OCI-LY1 (cell line): Measurements from ENCODE around the gene RYR3.

Experiments used
- H2AFZ ChIP-seq: fragments of 200-600 bp; sonication (generic), shearing (Covaris generic); 2 replicates; pipeline ENCODE4 v1.6.0; 2014; ENCODE audit warnings: antibody characterized with exemption, mild to moderate bottlenecking, low read length
- H3F3A ChIP-seq: fragments of 200-600 bp; sonication (generic), shearing (Covaris generic); 2 replicates; pipeline ENCODE4 v1.6.0; 2014; ENCODE audit warnings: mild to moderate bottlenecking, antibody characterized with exemption, low read length, moderate library complexity; ENCODE audit not compliant: insufficient read depth
- H3K27ac ChIP-seq: fragments of 200-600 bp; sonication (generic); 2 replicates; pipeline ENCODE4 v1.5.1; 2014; ENCODE audit warnings: low read length, mixed run types, mild to moderate bottlenecking, low read depth; ENCODE audit not compliant: poor library complexity, severe bottlenecking
- H3K27me3 ChIP-seq: fragments of 200-600 bp; sonication (generic); 2 replicates; pipeline ENCODE4 v1.6.0; 2014; ENCODE audit warnings: antibody characterized with exemption, mild to moderate bottlenecking, low read length, moderate library complexity; ENCODE audit not compliant: insufficient read depth
- H3K36me3 ChIP-seq: fragments of 200-600 bp; sonication (generic); 2 replicates; pipeline ENCODE4 v1.6.1; 2014; ENCODE audit warnings: mild to moderate bottlenecking, antibody characterized with exemption, low read length, moderate library complexity, mixed read lengths; ENCODE audit not compliant: insufficient read depth
- H3K4me1 ChIP-seq: fragments of 200-600 bp; sonication (generic); 2 replicates; pipeline ENCODE4 v1.5.1; 2014; ENCODE audit warnings: mild to moderate bottlenecking, low read length, moderate library complexity; ENCODE audit not compliant: insufficient read depth, severe bottlenecking
- H3K4me2 ChIP-seq: fragments of 200-600 bp; sonication (generic), shearing (Covaris generic); 2 replicates; pipeline ENCODE4 v1.6.1; 2014; ENCODE audit warnings: low read length
- H3K4me3 ChIP-seq: fragments of 200-600 bp; sonication (generic); 2 replicates; pipeline ENCODE4 v1.5.1; 2014; ENCODE audit warnings: low read length, low read depth, mild to moderate bottlenecking, mixed read lengths; ENCODE audit not compliant: poor library complexity, severe bottlenecking
- H3K79me2 ChIP-seq: fragments of 200-600 bp; shearing (Covaris generic); 2 replicates; pipeline ENCODE4 v1.6.1; 2016; ENCODE audit warnings: mixed run types, low read length, mixed read lengths; ENCODE audit not compliant: insufficient read depth
- H3K9ac ChIP-seq: fragments of 200-600 bp; sonication (generic), shearing (Covaris generic); 2 replicates; pipeline ENCODE4 v1.6.1; 2014; ENCODE audit warnings: mild to moderate bottlenecking, low read length, mixed read lengths
- H3K9me2 ChIP-seq: fragments of 200-600 bp; sonication (generic), shearing (Covaris generic); 2 replicates; pipeline ENCODE4 v1.6.1; 2014; ENCODE audit warnings: low read depth, mild to moderate bottlenecking, low read length, mixed read lengths
- H3K9me3 ChIP-seq: fragments of 200-600 bp; shearing (Covaris generic); 2 replicates; pipeline ENCODE4 v1.6.1; 2014; ENCODE audit warnings: low read length, mixed read lengths
- H4K20me1 ChIP-seq: fragments of 200-600 bp; sonication (generic), shearing (Covaris generic); 2 replicates; pipeline ENCODE4 v1.6.0; 2016; ENCODE audit warnings: mild to moderate bottlenecking, low read length; ENCODE audit not compliant: insufficient read depth
- EZH2 ChIP-seq: fragments of 200-600 bp; sonication (generic), shearing (Covaris generic); IDR thresholded peaks from 2 replicates; pipeline ENCODE4 v1.8.0; 2017; ENCODE audit warnings: borderline replicate concordance, mixed run types, mild to moderate bottlenecking, antibody characterized with exemption, low read length, moderate library complexity, mixed read lengths
- TF ChIP-seq, protein P1 (sequence below): fragments of 200-600 bp; sonication (generic), shearing (Covaris generic); IDR thresholded peaks from 2 replicates; pipeline ENCODE4 v1.5.1; 2017; ENCODE audit warnings: mild to moderate bottlenecking, antibody characterized with exemption, low read length, moderate library complexity, mixed read lengths

The RYR3 gene

DNA sequence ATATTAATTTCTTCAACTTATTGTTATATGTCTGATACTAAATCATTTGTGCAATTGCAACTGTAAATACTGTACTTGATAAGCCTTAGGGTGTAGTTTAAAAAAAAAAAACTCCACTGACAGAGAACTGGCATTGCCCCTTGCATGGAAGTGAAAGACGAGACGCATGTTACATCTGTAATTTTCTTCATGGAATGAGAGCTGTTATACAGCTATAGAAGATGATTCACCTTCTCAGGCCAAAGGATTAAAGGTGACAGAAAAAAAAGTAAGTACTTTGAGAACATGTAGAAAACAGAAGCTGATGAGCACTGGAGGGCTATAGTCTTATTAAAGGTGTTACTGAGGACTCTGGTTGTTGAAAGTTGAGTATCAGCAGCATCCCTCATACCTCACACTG is 16.1 kb downstream of the RYR3 start:
- Histone ChIP-seq H3K9me3 (no peaks in the 10 kb centered on the region), H3F3A (no peaks in the 10 kb centered on the region), H3K36me3 (no peaks in the 10 kb centered on the region), H3K4me3 (no peak overlapping the region), H3K4me2 (no peak overlapping the region), H2AFZ (no peak overlapping the region), H4K20me1 (no peaks in the 10 kb centered on the region), H3K9ac (no peak overlapping the region), H3K27me3 (no peaks in the 10 kb centered on the region), H3K4me1 (no peaks in the 10 kb centered on the region), H3K9me2 (no peaks in the 10 kb centered on the region), H3K27ac (no peak overlapping the region), H3K79me2 (no peaks in the 10 kb centered on the region)
- TF ChIP-seq, protein P1, sequence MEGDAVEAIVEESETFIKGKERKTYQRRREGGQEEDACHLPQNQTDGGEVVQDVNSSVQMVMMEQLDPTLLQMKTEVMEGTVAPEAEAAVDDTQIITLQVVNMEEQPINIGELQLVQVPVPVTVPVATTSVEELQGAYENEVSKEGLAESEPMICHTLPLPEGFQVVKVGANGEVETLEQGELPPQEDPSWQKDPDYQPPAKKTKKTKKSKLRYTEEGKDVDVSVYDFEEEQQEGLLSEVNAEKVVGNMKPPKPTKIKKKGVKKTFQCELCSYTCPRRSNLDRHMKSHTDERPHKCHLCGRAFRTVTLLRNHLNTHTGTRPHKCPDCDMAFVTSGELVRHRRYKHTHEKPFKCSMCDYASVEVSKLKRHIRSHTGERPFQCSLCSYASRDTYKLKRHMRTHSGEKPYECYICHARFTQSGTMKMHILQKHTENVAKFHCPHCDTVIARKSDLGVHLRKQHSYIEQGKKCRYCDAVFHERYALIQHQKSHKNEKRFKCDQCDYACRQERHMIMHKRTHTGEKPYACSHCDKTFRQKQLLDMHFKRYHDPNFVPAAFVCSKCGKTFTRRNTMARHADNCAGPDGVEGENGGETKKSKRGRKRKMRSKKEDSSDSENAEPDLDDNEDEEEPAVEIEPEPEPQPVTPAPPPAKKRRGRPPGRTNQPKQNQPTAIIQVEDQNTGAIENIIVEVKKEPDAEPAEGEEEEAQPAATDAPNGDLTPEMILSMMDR: no peak
- TF ChIP-seq EZH2: no peak

DNA sequence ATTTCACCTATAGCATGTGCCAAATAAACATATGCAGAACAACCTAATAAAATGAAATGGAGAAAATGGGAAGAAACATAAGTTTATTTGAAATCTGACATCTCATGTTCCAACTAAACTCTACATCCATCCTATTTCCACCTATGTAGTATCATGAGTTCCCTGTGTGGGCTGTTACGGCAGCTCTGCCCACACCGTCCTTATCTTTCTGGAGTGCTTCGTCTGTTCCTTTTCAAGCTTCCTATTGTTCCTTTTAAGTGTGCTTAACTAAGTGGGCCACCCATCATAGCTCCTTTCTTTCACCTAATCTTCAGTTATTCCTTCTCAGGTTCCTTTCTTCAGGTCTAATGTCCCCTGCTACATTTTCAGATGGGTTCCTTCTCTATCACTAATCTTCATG is 17.3 kb downstream of the RYR3 start:
- no peak overlapping the region for H3K4me3 ChIP-seq
- H3K36me3 ChIP-seq: no peaks in the 10 kb centered on the region
- H3K4me1 ChIP-seq: no peaks in the 10 kb centered on the region
- H3K9me2 ChIP-seq: no peaks in the 10 kb centered on the region
- TF ChIP-seq, protein P1: no peak
- TF ChIP-seq EZH2: no peak
- H3K9me3 ChIP-seq: no peaks in the 10 kb centered on the region
- H3K27me3 ChIP-seq: no peaks in the 10 kb centered on the region
- no peak overlapping the region for H3K4me2 ChIP-seq
- no peaks in the 10 kb centered on the region for H3K79me2 ChIP-seq
- no peaks in the 10 kb centered on the region for H3F3A ChIP-seq
- no peaks in the 10 kb centered on the region for H4K20me1 ChIP-seq
- H3K9ac ChIP-seq: no peak overlapping the region
- H2AFZ ChIP-seq: no peak overlapping the region
- H3K27ac ChIP-seq: no peak overlapping the region

DNA sequence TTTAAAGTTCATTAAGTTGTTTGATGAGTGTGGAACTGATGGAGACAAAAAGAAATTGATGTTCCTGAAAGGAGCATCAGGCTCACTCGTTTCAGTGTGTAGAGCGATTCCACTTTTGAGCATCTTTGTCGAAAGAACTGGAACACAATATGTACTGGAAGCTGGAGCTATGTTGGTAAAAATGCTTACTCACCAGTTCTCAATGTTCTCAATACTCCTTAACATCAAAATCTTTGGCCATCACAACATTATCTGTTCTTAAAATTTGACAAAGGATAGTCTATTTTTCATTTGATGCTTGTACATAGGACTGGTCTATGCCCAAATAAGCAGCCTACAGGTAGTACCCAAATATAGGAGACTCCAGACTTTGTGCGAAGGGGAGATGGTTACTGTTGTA is 18.7 kb downstream of the RYR3 start:
- no peak overlapping the region for H3K4me2 ChIP-seq
- H4K20me1 ChIP-seq: no peaks in the 10 kb centered on the region
- no peaks in the 10 kb centered on the region for H3F3A ChIP-seq
- no peaks in the 10 kb centered on the region for H3K9me2 ChIP-seq
- H3K4me1 ChIP-seq: no peaks in the 10 kb centered on the region
- H3K4me3 ChIP-seq: no peak overlapping the region
- no peaks in the 10 kb centered on the region for H3K27me3 ChIP-seq
- H2AFZ ChIP-seq: no peak overlapping the region
- no peak overlapping the region for H3K27ac ChIP-seq
- no peak for TF ChIP-seq EZH2
- TF ChIP-seq, protein P1: no peak
- H3K9me3 ChIP-seq: no peaks in the 10 kb centered on the region
- no peak overlapping the region for H3K9ac ChIP-seq
- H3K36me3 ChIP-seq: no peaks in the 10 kb centered on the region
- no peaks in the 10 kb centered on the region for H3K79me2 ChIP-seq
